NB4 (cell line): ENCODE measurements around the gene TEX19.

Experiments
- POLR2A ChIP-seq: IDR thresholded peaks from 2 replicates; pipeline ENCODE4 v1.6.1; 2011; ENCODE audit warnings: mild to moderate bottlenecking; ENCODE audit not compliant: insufficient read length; ENCODE audit errors: extremely low read depth
- TF ChIP-seq, protein P1 (sequence below): IDR thresholded peaks from one replicate; pipeline ENCODE4 v1.5.1; 2012; ENCODE audit warnings: low read depth, low read length
- TF ChIP-seq, protein P2 (sequence below): IDR thresholded peaks from 2 replicates; pipeline ENCODE4 v1.6.1; 2011; ENCODE audit warnings: low read depth, low read length

- TF ChIP-seq, protein P1, sequence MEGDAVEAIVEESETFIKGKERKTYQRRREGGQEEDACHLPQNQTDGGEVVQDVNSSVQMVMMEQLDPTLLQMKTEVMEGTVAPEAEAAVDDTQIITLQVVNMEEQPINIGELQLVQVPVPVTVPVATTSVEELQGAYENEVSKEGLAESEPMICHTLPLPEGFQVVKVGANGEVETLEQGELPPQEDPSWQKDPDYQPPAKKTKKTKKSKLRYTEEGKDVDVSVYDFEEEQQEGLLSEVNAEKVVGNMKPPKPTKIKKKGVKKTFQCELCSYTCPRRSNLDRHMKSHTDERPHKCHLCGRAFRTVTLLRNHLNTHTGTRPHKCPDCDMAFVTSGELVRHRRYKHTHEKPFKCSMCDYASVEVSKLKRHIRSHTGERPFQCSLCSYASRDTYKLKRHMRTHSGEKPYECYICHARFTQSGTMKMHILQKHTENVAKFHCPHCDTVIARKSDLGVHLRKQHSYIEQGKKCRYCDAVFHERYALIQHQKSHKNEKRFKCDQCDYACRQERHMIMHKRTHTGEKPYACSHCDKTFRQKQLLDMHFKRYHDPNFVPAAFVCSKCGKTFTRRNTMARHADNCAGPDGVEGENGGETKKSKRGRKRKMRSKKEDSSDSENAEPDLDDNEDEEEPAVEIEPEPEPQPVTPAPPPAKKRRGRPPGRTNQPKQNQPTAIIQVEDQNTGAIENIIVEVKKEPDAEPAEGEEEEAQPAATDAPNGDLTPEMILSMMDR: no peak
- no peak for TF ChIP-seq POLR2A
- TF ChIP-seq, protein P2, sequence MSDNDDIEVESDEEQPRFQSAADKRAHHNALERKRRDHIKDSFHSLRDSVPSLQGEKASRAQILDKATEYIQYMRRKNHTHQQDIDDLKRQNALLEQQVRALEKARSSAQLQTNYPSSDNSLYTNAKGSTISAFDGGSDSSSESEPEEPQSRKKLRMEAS: no peak
Measured at GRCh38 chr17:82318772-82319606, 40.1 kb upstream of the TEX19 start.
